HG03565 (cell line): Measurements from ENCODE around the gene GSTK1.
A peak's percentile ranks its signal among the peaks of the same experiment; 100 is the strongest.
"Not testable (repeated sequence)": the region's sequence is repeated elsewhere in the genome, so short reads cannot be mapped to it uniquely, and the experiment has no call there.

ENCODE experiments used
- ATAC-seq: cut with Tn5 transposase; IDR thresholded peaks from one replicate; pipeline ENCODE4 v1.9.1; 2021; ENCODE audit warnings: mild to moderate bottlenecking, moderate library complexity; ENCODE audit not compliant: unreplicated experiment

Gene GSTK1

GRCh38 chr7:143238289-143238980 is 24.8 kb upstream of the GSTK1 start:
- ATAC-seq, result no peak

- no peak for ATAC-seq
Measured at GRCh38 chr7:143239813-143240212, 23.4 kb upstream of the GSTK1 start.

GRCh38 chr7:143240291-143241168 is 22.7 kb upstream of the GSTK1 start:
- ATAC-seq, result peak; percentile 89

GRCh38 chr7:143242306-143242705 is 20.9 kb upstream of the GSTK1 start:
- ATAC-seq, result no peak

- no peak for ATAC-seq
Measured at GRCh38 chr7:143243111-143243510, 20.1 kb upstream of the GSTK1 start.

GRCh38 chr7:143243614-143244013 is 19.6 kb upstream of the GSTK1 start:
- ATAC-seq, result no peak

GRCh38 chr7:143244321-143244720 is 18.9 kb upstream of the GSTK1 start:
- ATAC-seq, result no peak

DNA sequence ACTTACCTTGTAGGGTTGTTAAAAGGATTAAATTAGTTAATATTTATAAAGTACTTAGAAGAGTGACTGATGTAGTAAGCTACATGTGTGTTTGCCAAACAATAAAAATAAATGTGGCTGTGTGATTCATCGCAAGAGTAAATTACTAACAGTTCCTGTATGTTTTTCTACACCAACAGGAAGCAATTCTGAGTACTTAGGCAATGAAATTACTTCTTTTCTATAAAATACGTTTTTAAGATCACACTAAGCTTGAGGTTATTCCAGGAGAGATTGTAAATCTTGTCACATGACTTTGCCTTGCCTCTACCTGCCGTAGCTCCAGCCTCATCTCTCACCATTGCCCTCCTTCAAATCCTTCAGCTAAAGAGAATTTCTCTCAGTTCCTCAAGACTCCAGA is 18.1 kb upstream of the GSTK1 start:
- ATAC-seq, result no peak

DNA sequence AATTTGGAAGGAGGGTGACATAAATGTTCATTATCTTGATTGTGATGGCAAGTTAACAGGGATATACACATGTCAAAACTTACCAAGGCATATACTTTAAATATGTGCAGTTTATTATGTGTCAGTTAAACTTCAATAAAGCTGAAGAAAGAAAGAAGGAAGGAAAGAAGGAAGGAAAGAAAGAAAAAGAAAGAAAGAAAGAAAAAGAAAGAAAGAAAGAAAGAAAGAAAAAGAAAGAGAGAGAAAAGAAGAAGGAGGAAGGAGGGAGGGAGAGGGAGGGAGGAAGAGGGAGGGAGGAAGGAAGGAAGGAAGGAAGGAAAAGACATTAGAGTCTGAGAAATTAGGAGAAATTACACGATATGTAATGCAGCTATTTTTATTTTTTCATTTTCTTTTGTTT is 15.9 kb upstream of the GSTK1 start:
- no peak for ATAC-seq

- ATAC-seq, result no peak
Measured at GRCh38 chr7:143248761-143249354, 14.4 kb upstream of the GSTK1 start.

- no peak for ATAC-seq
Measured at GRCh38 chr7:143250199-143250598, 13.0 kb upstream of the GSTK1 start.

DNA sequence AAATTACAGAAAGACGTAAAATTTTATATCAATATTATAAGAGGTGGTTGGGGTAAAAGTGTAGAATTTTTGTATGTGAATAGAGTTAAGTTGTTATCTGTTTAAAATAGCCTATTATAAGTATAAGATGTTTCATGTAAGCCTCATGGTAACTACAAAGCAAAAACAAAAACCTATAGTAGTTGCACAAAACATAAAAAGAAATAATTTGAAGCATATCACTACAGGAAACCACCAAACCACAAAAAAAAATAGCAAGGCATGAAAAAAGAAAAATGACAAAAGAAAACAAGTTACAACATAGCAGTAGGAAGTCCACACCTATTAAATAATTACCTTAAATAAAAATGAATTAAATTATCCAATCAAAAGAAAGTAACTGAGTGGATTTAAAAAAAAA is 12.4 kb upstream of the GSTK1 start:
- no peak for ATAC-seq

DNA sequence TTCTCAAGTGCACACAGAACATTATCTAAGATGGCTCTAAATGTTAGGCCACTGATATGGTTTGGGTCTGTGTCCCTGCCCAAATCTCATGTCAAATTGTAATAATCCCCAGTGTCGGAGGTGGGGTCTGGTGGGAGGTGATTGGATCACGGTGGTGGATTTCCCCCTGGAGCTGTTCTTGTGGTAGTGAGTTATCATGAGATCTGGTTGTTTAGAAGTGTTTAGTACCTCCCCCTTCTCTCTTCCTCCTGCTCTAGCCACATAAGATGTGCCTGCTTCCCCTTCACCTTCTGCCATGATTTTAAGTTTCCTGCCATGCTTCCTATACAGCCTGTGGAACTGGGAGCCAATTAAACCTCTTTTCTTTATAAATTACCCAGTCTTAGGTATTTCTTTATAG is 11.2 kb upstream of the GSTK1 start:
- no peak for ATAC-seq

DNA sequence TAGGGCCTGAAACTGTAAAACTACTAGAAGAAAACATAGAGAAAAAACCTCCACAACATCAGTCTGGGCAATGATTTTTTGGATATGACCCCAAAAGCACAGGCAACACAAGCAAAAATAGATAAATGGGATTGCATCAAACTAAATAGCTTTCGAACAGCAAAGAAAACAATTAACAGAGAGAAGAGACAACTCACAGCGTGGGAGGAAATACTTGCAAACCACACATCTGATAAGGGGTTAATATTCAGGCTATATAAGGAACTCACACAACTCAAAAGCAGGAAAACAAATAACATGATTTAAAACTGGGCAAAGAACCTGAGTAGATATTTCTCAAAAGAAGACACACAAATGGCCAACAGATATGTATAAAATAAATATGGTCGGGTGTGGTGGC is 7.7 kb upstream of the GSTK1 start:
- no peak for ATAC-seq

DNA sequence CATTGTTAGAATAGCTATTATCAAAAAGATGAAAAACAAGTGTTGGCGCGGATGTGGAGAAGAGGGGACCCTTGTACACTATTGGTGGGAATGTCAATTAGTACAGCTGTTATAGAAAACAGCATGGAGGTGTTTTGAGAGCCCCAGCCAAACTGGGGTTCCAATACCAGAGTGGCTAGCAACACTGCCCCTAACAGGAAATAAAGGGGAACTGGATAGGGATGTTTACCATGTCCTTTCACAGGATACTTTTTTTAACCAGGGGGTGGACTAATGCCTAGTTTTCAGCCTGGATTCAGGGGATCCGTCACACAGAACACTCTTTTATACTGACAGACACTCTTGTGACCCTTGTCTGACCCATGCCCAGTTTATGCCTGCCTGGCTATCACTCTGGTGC is 6.9 kb upstream of the GSTK1 start:
- ATAC-seq, result no peak

- peak; percentile 83 for ATAC-seq
Measured at GRCh38 chr7:143256932-143257331, 6.3 kb upstream of the GSTK1 start.

DNA sequence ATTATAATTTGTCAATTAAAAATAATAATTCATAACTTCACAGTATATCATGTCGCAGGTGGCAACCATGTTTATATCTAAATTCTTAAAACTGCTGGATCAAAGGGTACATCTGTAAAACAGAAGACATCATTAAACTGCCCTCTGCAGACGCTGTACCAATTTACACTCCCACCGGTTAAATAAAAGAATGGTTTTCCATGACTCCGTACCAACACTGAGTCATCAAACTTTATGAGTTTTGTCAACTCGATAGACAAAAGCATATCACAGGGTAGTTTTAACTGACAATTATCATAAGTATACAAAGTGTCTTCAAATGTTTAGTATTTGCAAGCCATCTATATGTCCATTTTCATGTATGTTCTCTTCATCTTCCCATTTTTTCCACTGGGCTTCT is 5.7 kb upstream of the GSTK1 start:
- no peak for ATAC-seq

GRCh38 chr7:143258831-143259230 is 4.4 kb upstream of the GSTK1 start:
- ATAC-seq, result peak; percentile 37

DNA sequence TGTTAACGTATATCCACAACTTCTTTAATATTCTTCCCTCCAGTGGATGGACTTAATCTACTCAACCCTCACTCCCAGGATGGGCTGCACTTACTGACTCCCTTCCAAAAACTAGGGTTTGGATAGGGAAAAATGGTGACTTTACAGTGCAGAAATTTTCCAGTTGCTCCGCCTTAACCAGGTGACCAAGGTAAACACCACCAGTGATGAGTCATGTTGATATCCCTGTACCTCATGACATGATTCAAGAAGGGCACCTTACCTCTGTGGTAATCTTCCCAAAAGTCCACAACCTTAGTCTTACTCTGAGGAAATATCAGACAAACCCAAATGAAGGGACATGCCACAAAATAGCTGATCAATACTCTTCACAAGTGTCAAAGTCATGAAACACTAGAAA is 3.5 kb upstream of the GSTK1 start:
- ATAC-seq, result no peak

GRCh38 chr7:143261901-143262300 is 1.3 kb upstream of the GSTK1 start:
- no peak for ATAC-seq

DNA sequence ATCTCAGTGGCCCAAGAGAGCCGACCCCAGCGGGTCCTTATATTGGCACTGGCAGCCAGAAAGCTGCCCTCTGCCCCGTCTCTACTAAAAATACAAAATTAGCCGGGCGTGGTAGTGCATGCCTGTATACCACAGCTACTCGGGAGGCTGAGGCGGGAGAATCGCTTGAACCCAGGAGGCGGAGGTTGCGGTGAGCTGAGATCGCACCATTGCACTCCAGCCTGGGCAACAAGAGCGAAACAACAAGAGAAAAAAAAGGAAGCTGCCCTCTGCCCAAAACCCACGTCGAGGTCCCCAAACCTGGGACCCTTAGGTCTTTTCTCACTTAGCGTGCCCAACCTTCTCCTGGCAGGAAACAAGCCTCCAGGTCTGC is 941 bp downstream of the GSTK1 start:
- not testable (repeated sequence) for ATAC-seq
